Dermis blood vessel endothelial cell (primary cell): ENCODE data around the gene CSPG4. TPM values are rescaled to one million over a fixed set of nuclear protein-coding genes. Genes with fewer than 3 reads are reported as not detected.

Source experiments
- DNase-seq: peaks from one replicate; pipeline ENCODE4 v3.0.0; 2010
- total RNA-seq: library from RNA; depleted of rRNA; stranded (reverse); fragments of >200 nt; gene quantifications from 2 replicates; pipeline ENCODE4 v1.2.3, GENCODE V29; 2014

CSPG4 gene
- total RNA-seq, 1 donor from 2014 or later: 0.68 TPM

- no peak for DNase-seq
Observed at GRCh38 chr15:75669191-75669878, 43.3 kb downstream of the CSPG4 start.

- peak; percentile 98 for DNase-seq
Observed at GRCh38 chr15:75666823-75667501, 45.7 kb downstream of the CSPG4 start.

GRCh38 chr15:75663931-75664421 is 48.7 kb downstream of the CSPG4 start:
- no peak for DNase-seq

- DNase-seq: no peak
Observed at GRCh38 chr15:75662823-75663519, 49.7 kb downstream of the CSPG4 start.

- no peak for DNase-seq
Observed at GRCh38 chr15:75661756-75662140, 50.9 kb downstream of the CSPG4 start.

- peak; percentile 85 for DNase-seq
Observed at GRCh38 chr15:75661100-75661755, 51.4 kb downstream of the CSPG4 start.

GRCh38 chr15:75659928-75660645 is 52.6 kb downstream of the CSPG4 start:
- DNase-seq: no peak

- DNase-seq: no peak
Observed at GRCh38 chr15:75659141-75659771, 53.4 kb downstream of the CSPG4 start.

- DNase-seq: no peak
Observed at GRCh38 chr15:75656813-75657212, 55.8 kb downstream of the CSPG4 start.

- no peak for DNase-seq
Observed at GRCh38 chr15:75656331-75656730, 56.3 kb downstream of the CSPG4 start.

- DNase-seq: no peak
Observed at GRCh38 chr15:75655931-75656330, 56.7 kb downstream of the CSPG4 start.

GRCh38 chr15:75654201-75654907 is 58.3 kb downstream of the CSPG4 start:
- DNase-seq: no peak

GRCh38 chr15:75653347-75653913 is 59.2 kb downstream of the CSPG4 start:
- no peak for DNase-seq

GRCh38 chr15:75651810-75652543 is 60.7 kb downstream of the CSPG4 start:
- no peak for DNase-seq

- peak; percentile 67 for DNase-seq
Observed at GRCh38 chr15:75650908-75651809, 61.5 kb downstream of the CSPG4 start.

GRCh38 chr15:75649848-75650247 is 62.8 kb downstream of the CSPG4 start:
- no peak for DNase-seq

- DNase-seq: no peak
Observed at GRCh38 chr15:75649045-75649761, 63.4 kb downstream of the CSPG4 start.
